ENCODE measurements around the gene LOXL3. TPM values are rescaled to one million over a fixed set of nuclear protein-coding genes. Genes with fewer than 3 reads are reported as not detected.
A peak's percentile ranks its signal among the peaks of the same experiment; 100 is the strongest.

The LOXL3 gene
- total and polyA plus RNA-seq, 2 donors = 8.6 to 14.6 TPM

DNA sequence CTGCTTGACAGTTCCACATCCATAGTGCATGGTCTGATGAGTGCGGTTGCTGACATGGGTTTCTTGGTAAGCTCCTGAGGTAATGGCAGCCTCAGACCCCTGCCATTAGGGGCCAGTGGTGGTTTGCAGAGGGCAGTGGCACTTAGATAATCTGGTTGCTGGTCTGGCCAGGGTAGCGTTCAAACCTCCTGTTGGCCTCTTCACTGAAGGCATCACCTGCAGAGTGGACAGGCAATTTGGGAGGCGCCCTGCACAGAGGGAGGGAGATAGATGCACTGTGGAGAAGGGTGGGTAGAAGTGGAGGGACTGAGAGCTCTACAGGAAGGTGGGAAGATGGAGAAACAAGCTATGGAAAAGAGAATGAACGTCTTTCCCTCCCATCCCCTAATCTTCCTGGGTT lies 20.3 kb downstream of the LOXL3 start:
- Histone ChIP-seq H3K4me1 (ENCODE audit: insufficient read depth) (no peaks in the 10 kb centered on the region), H3K27ac (ENCODE audit: low read depth) (no peak overlapping the region), H3K4me3 (ENCODE audit: low read depth, low read length) (no peak overlapping the region), H3K36me3 (ENCODE audit: insufficient read depth) (no peaks in the 10 kb centered on the region)
- 77% methylated on average over 4 of the region's 4 CpGs for WGBS
- no peak for DNase-seq (ENCODE audit: extremely low spot score)

DNA sequence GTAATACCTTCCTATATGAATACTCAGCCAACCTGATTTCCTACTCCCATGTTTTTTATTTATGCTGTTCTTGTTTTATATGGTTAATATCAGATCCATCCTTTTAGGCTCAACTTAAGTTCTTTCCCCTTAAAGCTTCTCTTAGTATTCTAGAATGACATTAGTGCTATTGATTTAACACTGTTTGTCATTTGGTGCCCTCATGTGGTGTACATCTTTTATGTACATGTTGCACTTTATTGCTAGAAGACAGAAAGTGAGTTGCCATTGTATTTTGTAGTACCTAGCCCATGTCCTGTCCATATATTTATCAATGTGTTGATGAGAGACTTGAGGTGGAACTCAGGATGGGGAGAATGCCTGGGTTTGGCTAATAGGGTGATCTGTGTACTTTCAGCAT lies 21.5 kb downstream of the LOXL3 start:
- no peaks in the 10 kb centered on the region for H3K4me1 ChIP-seq (ENCODE audit: insufficient read depth)
- no peak overlapping the region for H3K27ac ChIP-seq (ENCODE audit: low read depth)
- no peak overlapping the region for H3K4me3 ChIP-seq (ENCODE audit: low read depth, low read length)
- no peak for DNase-seq (ENCODE audit: extremely low spot score)
- no peaks in the 10 kb centered on the region for H3K36me3 ChIP-seq (ENCODE audit: insufficient read depth)

DNA sequence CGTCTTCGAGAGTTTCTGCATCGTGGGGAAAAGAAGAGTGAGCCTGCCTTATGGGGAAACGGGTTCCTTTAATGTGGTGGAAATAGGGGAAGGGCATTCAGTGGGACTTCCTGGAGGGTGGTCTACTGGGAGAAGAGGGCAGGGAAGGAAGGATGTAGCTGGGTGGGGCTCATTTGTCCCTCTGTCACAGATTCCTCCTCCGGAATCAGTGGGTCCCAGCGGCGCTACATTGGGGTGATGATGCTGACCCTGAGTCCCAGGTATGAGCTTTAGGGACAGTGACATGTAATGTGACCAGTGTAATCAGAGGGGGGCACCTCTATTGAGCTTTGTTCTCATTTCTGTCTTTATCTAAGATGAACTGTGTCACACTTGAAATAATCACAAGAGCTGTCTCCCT lies 22.1 kb downstream of the LOXL3 start:
- no peak for DNase-seq (ENCODE audit: extremely low spot score)
- no peaks in the 10 kb centered on the region for H3K4me1 ChIP-seq (ENCODE audit: insufficient read depth)
- WGBS = 82% methylated on average over 7 of the region's 7 CpGs
- no peak overlapping the region for H3K4me3 ChIP-seq (ENCODE audit: low read depth, low read length)
- H3K27ac ChIP-seq (ENCODE audit: low read depth) = no peak overlapping the region
- no peaks in the 10 kb centered on the region for H3K36me3 ChIP-seq (ENCODE audit: insufficient read depth)

DNA sequence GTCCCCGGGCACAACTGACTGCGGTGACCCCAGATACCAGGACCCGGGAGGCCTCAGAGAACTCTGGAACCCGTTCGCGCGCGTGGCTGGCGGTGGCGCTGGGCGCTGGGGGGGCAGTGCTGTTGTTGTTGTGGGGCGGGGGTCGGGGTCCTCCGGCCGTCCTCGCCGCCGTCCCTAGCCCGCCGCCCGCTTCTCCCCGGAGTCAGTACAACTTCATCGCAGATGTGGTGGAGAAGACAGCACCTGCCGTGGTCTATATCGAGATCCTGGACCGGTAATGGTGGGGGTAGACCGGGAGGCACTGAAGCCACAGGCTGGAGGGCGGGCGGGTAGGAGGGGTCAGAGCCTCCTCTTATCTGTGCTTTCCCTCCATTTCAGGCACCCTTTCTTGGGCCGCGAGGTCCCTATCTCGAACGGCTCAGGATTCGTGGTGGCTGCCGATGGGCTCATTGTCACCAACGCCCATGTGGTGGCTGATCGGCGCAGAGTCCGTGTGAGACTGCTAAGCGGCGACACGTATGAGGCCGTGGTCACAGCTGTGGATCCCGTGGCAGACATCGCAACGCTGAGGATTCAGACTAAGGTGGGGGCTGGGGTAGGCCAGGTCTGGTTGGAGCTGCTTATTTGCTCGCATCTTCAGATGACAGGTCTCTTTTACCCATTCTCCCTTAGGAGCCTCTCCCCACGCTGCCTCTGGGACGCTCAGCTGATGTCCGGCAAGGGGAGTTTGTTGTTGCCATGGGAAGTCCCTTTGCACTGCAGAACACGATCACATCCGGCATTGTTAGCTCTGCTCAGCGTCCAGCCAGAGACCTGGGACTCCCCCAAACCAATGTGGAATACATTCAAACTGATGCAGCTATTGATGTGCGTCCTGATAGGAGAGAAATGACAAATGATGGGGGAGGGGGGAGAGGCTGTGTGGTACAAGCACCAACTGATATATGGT lies 23.2 kb downstream of the LOXL3 start:
- peak overlapping the region; percentile 46 for H3K27ac ChIP-seq (ENCODE audit: low read depth)
- DNase-seq (ENCODE audit: extremely low spot score) = no peak
- no peaks in the 10 kb centered on the region for H3K4me1 ChIP-seq (ENCODE audit: insufficient read depth)
- peak overlapping the region; percentile 88 for H3K4me3 ChIP-seq (ENCODE audit: low read depth, low read length)
- 1% methylated on average over 54 of the region's 54 CpGs for WGBS
- no peaks in the 10 kb centered on the region for H3K36me3 ChIP-seq (ENCODE audit: insufficient read depth)

DNA sequence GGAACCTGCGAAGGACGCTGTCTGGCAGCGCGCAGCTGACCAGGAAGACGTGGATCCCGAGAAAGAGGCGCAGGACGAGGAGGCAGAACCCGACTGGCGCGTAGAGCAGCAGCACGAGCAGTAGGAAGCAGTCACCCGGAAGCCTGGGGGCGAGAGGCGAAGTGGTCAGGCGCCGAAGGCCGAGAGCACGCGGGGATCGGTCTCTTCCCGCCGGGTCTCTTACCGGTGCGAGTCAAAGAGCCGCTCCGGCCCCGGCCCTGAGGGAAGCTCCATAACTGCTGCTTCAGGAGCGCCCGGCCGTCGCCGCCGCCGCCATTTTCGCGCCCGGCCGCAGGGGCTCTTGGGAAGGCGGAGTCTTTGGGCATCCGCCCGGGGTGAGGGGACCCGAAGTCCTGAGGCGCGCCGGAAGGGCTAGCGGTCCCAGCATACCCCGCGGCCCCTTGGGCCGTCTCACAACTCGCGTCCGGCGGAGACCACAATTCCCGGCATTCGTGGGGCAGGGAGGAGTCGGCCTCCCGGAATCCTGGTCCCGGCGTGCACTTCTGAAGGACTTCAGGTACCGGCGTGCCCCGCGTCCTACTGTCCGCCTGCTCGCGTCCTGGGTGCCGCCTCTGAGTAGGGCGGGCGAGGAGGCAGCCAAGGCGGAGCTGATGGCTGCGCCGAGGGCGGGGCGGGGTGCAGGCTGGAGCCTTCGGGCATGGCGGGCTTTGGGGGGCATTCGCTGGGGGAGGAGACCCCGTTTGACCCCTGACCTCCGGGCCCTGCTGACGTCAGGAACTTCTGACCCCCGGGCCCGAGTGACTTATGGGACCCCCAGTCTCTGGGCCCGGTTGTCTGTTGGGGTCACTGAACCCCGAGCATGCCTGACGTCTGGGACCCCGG lies 24.1 kb downstream of the LOXL3 start, which contains the start of the genes AUP1 and HTRA2:
AUP1 (minus strand) TSS at position 350 of the 882 bp plus-strand sequence; CDS start at position 273, 77 bp downstream.
HTRA2 (plus strand) TSS at position 577 of the 882 bp plus-strand sequence; CDS start at position 651, 74 bp downstream.
- WGBS = under 1% methylated on average over 87 of the region's 87 CpGs
- H3K36me3 ChIP-seq (ENCODE audit: insufficient read depth) = no peaks in the 10 kb centered on the region
- DNase-seq (ENCODE audit: extremely low spot score) = peak; percentile 98
- H3K4me3 ChIP-seq (ENCODE audit: low read depth, low read length) = peak within 1 kb of the TSS; percentile 88
- no peaks in the 10 kb centered on the region for H3K4me1 ChIP-seq (ENCODE audit: insufficient read depth)
- peak within 1 kb of the TSS; percentile 81 for H3K27ac ChIP-seq (ENCODE audit: low read depth)

DNA sequence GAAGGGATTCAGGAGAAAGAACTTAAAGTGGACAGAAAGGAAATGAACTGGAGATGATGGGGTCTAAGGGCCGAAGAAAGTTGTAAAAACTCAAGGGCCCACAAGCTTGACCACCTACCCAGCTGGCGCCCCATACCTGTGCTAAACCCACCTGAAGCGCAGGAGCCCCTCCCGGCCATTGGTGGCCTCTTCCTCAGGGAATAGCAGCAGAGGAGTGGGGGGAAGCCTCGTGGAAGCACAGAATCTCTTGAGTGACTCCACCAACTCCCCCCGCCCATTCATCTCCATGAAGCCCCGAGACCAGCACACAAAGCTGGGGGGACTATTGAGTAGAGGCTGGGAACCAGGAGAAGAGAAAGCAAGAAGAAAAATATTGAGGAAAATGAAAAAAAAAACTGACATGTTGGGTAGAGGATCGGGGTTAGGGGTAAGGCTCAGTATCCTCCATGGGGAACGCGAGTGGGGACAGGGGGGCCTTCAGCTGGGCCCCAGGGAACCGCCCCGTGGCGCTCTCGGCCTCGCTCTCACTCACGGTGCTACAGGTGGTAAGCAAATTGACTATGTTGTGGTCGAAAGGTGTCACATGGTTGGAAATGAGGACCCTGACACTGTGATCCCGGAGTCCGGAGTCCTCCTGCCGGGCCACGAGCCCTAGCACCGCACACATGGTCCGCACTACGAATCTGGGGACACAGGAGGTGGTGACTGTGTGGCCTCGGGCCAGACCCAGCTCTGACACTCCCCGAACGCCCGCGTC lies 25.0 kb downstream of the LOXL3 start:
- 16% methylated on average over 29 of the region's 29 CpGs for WGBS
- Histone ChIP-seq H3K36me3 (ENCODE audit: insufficient read depth) (no peaks in the 10 kb centered on the region), H3K4me3 (ENCODE audit: low read depth, low read length) (peak overlapping the region; percentile 88), H3K4me1 (ENCODE audit: insufficient read depth) (no peaks in the 10 kb centered on the region), H3K27ac (ENCODE audit: low read depth) (peak overlapping the region; percentile 81)
- no peak for DNase-seq (ENCODE audit: extremely low spot score)

DNA sequence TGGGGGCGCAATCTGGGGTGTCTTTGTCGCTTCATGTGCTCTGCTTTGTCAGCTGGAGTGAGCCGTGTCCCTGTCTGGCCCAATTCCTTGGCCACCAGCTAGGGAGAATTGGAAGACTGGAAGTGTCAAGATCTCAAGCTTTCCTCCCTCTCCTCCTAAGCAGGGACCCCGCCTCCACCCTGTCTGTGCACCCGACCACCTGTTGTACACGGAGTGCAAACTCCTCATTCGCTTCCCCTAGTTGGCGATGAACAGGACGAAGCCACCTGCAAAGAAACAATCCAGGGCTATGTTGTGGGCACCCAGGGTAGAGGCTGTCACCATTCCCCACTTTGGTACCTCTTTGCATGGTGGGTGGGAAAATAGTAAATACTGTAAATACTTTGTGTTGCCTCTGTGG lies 26.0 kb downstream of the LOXL3 start:
- H3K4me1 ChIP-seq (ENCODE audit: insufficient read depth) = no peaks in the 10 kb centered on the region
- H3K36me3 ChIP-seq (ENCODE audit: insufficient read depth) = no peaks in the 10 kb centered on the region
- DNase-seq (ENCODE audit: extremely low spot score) = no peak
- 96% methylated on average over 9 of the region's 9 CpGs for WGBS
- no peak overlapping the region for H3K4me3 ChIP-seq (ENCODE audit: low read depth, low read length)
- no peak overlapping the region for H3K27ac ChIP-seq (ENCODE audit: low read depth)

DNA sequence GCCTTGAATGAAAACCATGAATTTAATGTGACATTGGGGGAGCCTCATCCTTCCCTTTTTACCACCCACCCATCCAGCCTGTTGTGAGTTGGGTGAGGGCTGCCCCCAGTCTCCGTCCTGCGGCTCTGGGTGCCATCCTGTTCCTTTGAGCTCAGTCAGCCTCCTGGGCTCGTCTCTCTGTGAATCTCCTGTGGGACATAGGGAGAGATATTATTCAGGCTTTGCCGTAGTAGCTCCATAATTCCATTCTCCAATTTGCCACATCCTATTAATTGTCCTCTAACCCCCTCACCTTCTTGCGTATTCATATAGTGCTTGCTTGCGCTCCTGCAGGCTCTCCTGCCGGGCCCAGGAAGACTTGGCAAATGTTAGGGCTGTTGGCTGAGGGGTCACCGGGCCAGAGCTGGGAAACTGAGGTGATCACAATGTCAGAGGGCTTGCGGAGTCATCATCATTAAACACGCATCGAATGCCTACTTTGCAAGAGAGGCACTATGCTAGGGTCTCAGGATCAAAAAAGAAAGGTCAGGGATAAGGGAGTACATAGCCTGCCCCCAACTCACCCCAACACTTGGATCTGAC lies 27.0 kb downstream of the LOXL3 start:
- no peaks in the 10 kb centered on the region for H3K4me1 ChIP-seq (ENCODE audit: insufficient read depth)
- no peak overlapping the region for H3K27ac ChIP-seq (ENCODE audit: low read depth)
- no peaks in the 10 kb centered on the region for H3K36me3 ChIP-seq (ENCODE audit: insufficient read depth)
- 98% methylated on average over 11 of the region's 11 CpGs for WGBS
- DNase-seq (ENCODE audit: extremely low spot score) = no peak
- H3K4me3 ChIP-seq (ENCODE audit: low read depth, low read length) = no peak overlapping the region

DNA sequence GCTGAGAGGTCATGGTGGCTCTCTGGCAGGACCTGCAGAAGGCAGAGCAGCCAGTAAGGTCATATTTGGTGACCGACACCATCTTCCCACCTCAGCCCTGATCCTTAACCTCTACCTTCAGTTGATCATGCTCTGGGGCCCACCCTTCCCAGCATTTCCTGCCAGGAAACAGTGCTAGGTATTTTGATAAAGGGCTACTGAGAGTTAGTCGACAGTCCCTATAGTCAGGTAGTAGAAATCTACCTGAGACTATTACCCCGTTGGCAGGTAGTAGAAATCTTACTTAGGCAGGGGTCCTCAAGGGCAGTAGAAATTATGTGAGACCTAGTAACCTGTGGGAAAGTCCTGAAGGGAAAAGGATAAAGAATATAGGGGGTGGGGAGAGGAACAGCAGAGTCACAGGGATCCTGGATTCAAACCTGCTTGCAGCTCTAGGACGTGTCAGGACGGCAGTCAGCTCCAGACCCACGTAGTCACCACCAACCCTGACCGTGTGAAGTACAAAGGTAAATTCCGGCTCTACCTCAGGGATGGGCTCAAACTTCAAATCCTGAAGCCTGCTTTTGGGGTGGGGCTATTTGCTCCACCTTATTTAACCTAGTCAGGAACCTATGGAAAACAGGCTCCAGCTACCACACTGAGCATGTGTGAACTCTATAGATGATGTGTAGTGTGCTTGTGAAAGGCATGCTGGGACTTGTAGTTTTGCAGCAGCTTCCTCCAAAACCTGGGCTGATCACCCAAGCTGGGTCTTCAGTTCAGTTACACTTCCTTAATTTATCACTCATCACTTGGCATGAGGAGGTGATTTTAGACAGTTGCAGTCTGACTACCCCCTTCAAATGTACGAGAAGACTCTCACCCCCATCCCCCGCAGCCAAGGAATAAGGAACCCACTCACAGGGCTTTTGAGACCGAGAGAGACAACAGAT lies 27.8 kb downstream of the LOXL3 start, which contains the start of gene DQX1:
DQX1 (minus strand) TSS at position 515 of the 932 bp plus-strand sequence; CDS start at position 13, 502 bp downstream.
- no peaks in the 10 kb centered on the region for H3K36me3 ChIP-seq (ENCODE audit: insufficient read depth)

DNA sequence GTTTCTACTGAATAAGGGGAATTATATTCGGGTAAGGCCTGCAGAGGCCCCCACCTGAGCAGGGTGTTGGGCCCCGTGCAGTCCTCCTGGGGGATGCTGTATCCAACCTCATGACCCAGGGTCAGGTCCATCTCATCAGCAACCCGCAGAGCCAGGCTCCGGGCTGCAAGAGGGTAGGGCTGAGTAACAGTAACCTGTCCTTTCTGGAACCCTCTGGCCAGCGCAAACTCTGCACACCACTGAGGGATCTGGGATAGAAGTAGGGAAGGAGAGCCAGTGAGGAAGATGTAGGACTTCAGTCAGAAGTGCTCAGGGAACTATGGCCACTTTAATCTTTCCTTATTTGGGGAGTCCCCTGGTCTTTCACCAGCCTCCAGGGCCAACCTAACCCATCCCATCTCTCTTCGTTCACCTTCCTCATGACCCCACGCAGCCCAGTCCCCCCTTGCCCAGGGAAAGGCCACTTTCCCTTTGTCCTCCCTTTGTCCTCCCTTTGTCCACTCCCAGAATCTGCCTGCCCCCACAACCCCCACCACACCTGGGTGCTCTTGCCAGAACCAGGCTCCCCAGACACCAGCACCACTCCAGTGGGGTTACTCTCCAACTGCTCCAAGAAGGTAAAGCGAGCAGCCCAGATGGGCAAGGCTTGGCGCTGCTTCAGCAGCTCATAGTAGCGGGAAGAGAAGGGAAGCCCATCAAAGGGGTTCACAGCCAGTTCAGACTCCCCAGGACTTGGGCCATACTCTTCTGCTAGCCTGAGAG lies 28.6 kb downstream of the LOXL3 start:
- Histone ChIP-seq H3K4me1 (ENCODE audit: insufficient read depth) (no peaks in the 10 kb centered on the region), H3K36me3 (ENCODE audit: insufficient read depth) (no peaks in the 10 kb centered on the region), H3K27ac (ENCODE audit: low read depth) (no peak overlapping the region), H3K4me3 (ENCODE audit: low read depth, low read length) (no peak overlapping the region)
- WGBS = 93% methylated on average over 10 of the region's 10 CpGs
- no peak for DNase-seq (ENCODE audit: extremely low spot score)

More for the DNA sequence above, 27.8 kb downstream of the LOXL3 start, which contains the start of gene DQX1:
- 86% methylated on average over 11 of the region's 11 CpGs for WGBS
- Histone ChIP-seq H3K4me3 (ENCODE audit: low read depth, low read length) (no peak within 1 kb of the TSS), H3K27ac (ENCODE audit: low read depth) (no peak within 1 kb of the TSS), H3K4me1 (ENCODE audit: insufficient read depth) (no peaks in the 10 kb centered on the region)
- no peak for DNase-seq (ENCODE audit: extremely low spot score)

DNA sequence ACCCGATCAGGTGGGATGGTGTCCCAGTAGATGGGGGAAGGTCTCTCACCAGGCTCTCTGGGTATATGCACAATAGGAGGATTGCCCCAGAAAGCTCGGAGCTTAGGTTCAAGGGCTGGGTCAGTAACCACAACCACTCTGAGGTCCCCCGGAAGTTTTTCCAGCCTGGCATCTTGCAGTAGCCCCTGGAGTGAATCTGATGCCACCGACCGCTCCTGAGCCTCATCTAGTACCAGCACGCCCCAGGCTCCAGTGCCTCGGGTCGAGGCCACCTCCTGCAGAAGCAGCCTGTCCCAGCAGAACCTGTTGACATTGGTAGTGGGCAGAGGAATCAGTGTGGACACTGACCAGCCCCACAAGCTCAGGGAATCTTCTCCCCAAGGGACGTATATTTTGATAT lies 29.7 kb downstream of the LOXL3 start:
- WGBS = 81% methylated on average over 9 of the region's 9 CpGs
- no peak overlapping the region for H3K4me3 ChIP-seq (ENCODE audit: low read depth, low read length)
- no peak overlapping the region for H3K27ac ChIP-seq (ENCODE audit: low read depth)
- H3K36me3 ChIP-seq (ENCODE audit: insufficient read depth) = no peaks in the 10 kb centered on the region
- no peaks in the 10 kb centered on the region for H3K4me1 ChIP-seq (ENCODE audit: insufficient read depth)
- no peak for DNase-seq (ENCODE audit: extremely low spot score)

Data from urinary bladder (tissue), 4 donors.